Right atrium auricular region (tissue), 2 donors: ENCODE data around the gene PTTG1. TPM values are rescaled to one million over a fixed set of nuclear protein-coding genes. Genes with fewer than 3 reads are reported as not detected.

Source experiments
- DNase-seq: peaks from one replicate; pipeline ENCODE4 v3.0.0-alpha.2; 2019; ENCODE audit warnings: low spot score
- H3K27ac ChIP-seq, 2 donors: fragments of 200-600 bp; sonication (generic); 1 replicate in 1 of 2; 2 replicates in 1 of 2; pipeline ENCODE4 v1.5.1; 2016 to 2019
- H3K27me3 ChIP-seq, 2 donors: fragments of 200-600 bp; sonication (generic); one replicate each; pipeline versions ENCODE4 v1.5.1 to v1.6.0; 2017 to 2019
- H3K36me3 ChIP-seq: fragments of 200-600 bp; sonication (generic); one replicate; pipeline ENCODE4 v1.5.1; 2016
- H3K4me1 ChIP-seq, 2 donors: fragments of 200-600 bp; sonication (generic); one replicate each; pipeline versions ENCODE4 v1.5.1 to v1.6.0; 2017 to 2019
- H3K4me3 ChIP-seq, 2 donors: fragments of 200-600 bp; sonication (generic); 1 replicate in 1 of 2; 2 replicates in 1 of 2; pipeline ENCODE4 v1.5.1; 2017 to 2019; ENCODE audit warnings: mild to moderate bottlenecking in 1 of 2, moderate library complexity in 1 of 2
- H3K9me3 ChIP-seq, 2 donors: fragments of 200-600 bp; sonication (generic); one replicate each; pipeline ENCODE4 v1.5.1; 2019
- microRNA-seq, 2 donors: library from miRNA; unstranded; fragments of <30 nt; microRNA quantifications; one replicate each; pipeline ENCODE4, GENCODE V29; 2016 to 2017; ENCODE audit warnings: borderline number of aligned reads in 2 of 2, borderline replicate concordance in 1 of 2
- total RNA-seq, 2 donors: library from RNA; depleted of rRNA; stranded (reverse); fragments of >200 nt; gene quantifications; one replicate each; pipeline ENCODE4 v1.1.0, GENCODE V29; 2016
- TF ChIP-seq, protein P1 (sequence below), 2 donors: fragments of 200-600 bp; sonication (generic); IDR thresholded peaks; one replicate each; pipeline ENCODE4 v1.5.1; 2019; ENCODE audit warnings: antibody characterized with exemption in 2 of 2

Gene PTTG1
- total RNA-seq, 2 donors from 2014 or later = 4.0 to 5.9 TPM

DNA sequence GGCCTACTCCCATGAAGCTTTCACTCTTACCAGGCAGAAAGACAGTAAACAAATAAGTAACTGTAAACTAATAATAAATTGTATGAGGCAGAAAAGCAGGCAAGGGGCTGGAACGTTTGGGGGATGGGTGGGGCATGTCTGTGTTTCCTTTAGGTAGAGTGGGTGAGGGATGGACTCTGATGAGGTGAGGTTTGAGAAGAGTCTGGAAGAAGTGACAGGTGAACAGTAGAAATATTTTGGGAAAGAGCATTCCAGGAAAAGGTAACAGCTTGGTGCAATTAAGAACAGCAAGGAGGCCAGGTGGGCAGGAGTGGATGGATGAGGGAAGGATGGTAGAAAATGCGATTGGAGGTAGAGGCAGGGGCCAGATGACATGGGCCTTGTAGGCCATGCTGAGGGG is 56.5 kb downstream of the PTTG1 start:
- Histone ChIP-seq H3K27me3 (no peaks in the 10 kb centered on the region), H3K4me1 (no peaks in the 10 kb centered on the region), H3K27ac (no peak overlapping the region), H3K4me3 (no peak overlapping the region), H3K9me3 (no peaks in the 10 kb centered on the region), H3K36me3 (no peaks in the 10 kb centered on the region)
- TF ChIP-seq, protein P1, sequence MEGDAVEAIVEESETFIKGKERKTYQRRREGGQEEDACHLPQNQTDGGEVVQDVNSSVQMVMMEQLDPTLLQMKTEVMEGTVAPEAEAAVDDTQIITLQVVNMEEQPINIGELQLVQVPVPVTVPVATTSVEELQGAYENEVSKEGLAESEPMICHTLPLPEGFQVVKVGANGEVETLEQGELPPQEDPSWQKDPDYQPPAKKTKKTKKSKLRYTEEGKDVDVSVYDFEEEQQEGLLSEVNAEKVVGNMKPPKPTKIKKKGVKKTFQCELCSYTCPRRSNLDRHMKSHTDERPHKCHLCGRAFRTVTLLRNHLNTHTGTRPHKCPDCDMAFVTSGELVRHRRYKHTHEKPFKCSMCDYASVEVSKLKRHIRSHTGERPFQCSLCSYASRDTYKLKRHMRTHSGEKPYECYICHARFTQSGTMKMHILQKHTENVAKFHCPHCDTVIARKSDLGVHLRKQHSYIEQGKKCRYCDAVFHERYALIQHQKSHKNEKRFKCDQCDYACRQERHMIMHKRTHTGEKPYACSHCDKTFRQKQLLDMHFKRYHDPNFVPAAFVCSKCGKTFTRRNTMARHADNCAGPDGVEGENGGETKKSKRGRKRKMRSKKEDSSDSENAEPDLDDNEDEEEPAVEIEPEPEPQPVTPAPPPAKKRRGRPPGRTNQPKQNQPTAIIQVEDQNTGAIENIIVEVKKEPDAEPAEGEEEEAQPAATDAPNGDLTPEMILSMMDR (IDR thresholded peaks at IDR 0.05) = no peak
- no peak for DNase-seq

Small RNAs within 50 kb of the gene (microRNA-seq; reads per million reads assigned to microRNA genes)
- gene MIR3142 = 0 reads per million in 2 donors

Other genes starting within 250 kb of the PTTG1 start
- gene FABP6, start 192.3 kb upstream of the PTTG1 start, total RNA-seq = not detected
- 1 to 10 TPM; 2.7 to 5.5 TPM for gene CCNJL, start 109.3 kb upstream of the PTTG1 start, total RNA-seq
- gene C1QTNF2, start 51.2 kb upstream of the PTTG1 start, total RNA-seq = 1 to 10 TPM; 1.5 to 2.2 TPM
- gene FAM200C, start 21.8 kb upstream of the PTTG1 start, total RNA-seq = 1 to 10 TPM; 3.3 to 4.2 TPM
- gene SLU7, start 2.8 kb upstream of the PTTG1 start, total RNA-seq = 10 to 100 TPM; 55.0 to 55.2 TPM